PFSK-1 (cell line): ENCODE data around the gene MLPH.

Source experiments
- FOXP2 ChIP-seq: optimal IDR thresholded peaks from 2 replicates; pipeline ENCODE3; 2011; ENCODE audit warnings: borderline replicate concordance, control low read depth, inconsistent platforms; ENCODE audit not compliant: insufficient read depth; ENCODE audit errors: extremely low read length, extremely low read depth
- POLR2AphosphoS5 ChIP-seq: IDR thresholded peaks from 2 replicates; pipeline ENCODE4 v1.6.1; 2012; ENCODE audit warnings: low read depth, mild to moderate bottlenecking, control low read depth, low read length, moderate library complexity
- REST ChIP-seq, 2 experiments: IDR thresholded peaks; 2 replicates each; pipeline versions ENCODE4 v1.6.1 to v1.8.0; 2011 to 2012; ENCODE audit warnings: low read depth in 2 of 2, low read length in 2 of 2, control low read depth in 1 of 2, inconsistent platforms in 1 of 2, mild to moderate bottlenecking in 1 of 2, moderate library complexity in 1 of 2; ENCODE audit not compliant: insufficient read depth in 1 of 2
- SIN3A ChIP-seq: IDR thresholded peaks from 2 replicates; pipeline ENCODE4 v1.6.1; 2012; ENCODE audit warnings: mild to moderate bottlenecking, low read length, moderate library complexity, borderline replicate concordance; ENCODE audit not compliant: insufficient read depth
- TAF1 ChIP-seq: IDR thresholded peaks from 2 replicates; pipeline ENCODE4 v1.6.1; 2012; ENCODE audit warnings: low read length, control low read depth, borderline replicate concordance; ENCODE audit not compliant: insufficient read depth

MLPH gene

DNA sequence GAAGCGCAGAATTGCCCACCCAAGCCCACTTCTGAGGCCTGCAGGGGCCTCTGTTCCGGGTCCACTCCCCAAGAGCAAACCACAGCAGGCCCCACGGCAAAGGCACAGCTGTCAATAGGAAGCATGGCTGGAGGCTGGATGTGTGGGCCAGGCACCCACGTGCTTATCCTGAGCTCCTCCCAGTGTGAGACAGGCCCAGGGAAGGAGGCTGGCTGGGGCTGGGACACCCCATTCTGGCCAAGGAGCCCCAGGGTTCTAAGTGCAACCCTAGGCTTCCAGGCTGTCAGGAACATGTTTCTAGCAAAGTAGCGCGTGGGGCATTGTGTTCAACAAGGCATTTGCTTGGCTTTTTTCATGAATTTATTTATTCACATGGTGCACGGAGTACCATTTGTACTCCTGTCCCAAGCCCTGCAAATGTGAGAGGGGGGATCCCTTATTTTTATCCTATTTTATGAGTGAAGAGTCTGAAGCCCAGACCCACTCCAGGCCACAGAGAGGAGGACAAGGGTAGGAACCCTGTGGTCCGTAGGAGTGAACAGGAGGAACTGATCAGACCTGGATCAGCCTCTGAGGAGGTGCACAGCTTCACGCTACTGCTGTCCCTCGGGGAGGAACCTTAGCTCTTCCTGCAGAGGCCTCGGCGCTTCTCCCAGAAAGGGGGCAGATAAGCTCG is 109.6 kb downstream of the MLPH start:
- TF ChIP-seq POLR2AphosphoS5: no peak
- TF ChIP-seq REST (IDR thresholded peaks at IDR 0.05; ENCODE audit: insufficient read depth in 1 of 2, low read depth in 2 of 2, low read length in 2 of 2): no peak
- no peak for TF ChIP-seq SIN3A
- no peak for TF ChIP-seq TAF1
- no peak for TF ChIP-seq FOXP2

- TF ChIP-seq POLR2AphosphoS5 (no peak), TAF1 (no peak), FOXP2 (no peak), REST (IDR thresholded peaks at IDR 0.05; ENCODE audit: insufficient read depth in 1 of 2, low read depth in 2 of 2, low read length in 2 of 2) (no peak), SIN3A (no peak)
These were observed 110.4 kb downstream of the MLPH start for GRCh38 chr2:237597196-237598145.

DNA sequence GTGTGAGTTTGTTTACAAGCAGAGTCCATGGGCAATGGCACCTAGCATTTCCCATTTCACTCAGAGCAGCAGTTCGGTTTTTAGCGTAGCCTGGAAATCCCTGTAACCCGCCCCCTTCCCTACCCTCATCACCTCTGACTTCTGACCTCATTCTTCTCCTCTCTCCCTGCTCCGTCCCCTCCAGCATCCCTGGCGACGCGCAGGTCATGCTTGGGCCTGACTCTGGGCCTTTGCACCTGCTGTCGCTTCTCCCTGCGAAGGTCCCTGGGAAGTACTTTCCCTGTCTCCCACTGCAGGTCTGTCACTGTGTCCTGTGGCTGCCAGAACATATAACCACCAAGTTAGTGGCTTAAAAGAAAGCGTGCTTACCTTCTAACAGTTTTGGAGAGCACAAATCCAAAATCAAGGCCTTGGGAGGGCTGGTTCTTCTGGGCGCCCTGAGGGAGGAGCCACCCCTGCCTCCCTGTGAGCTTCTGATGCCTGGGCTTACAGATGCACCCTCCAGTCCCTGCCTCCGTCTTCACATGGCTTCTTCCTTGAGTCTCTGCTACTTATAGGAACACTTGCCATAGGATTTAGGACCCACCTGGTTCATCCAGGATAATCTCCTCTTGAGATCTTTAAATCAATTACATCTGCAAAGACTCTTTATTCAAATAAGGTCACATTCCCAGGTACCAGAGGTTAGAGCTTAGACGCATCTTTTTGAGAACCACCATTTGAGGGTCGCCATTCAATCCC is 111.6 kb downstream of the MLPH start:
- TF ChIP-seq SIN3A (no peak), TAF1 (no peak), REST (IDR thresholded peaks at IDR 0.05; ENCODE audit: insufficient read depth in 1 of 2, low read depth in 2 of 2, low read length in 2 of 2) (no peak), POLR2AphosphoS5 (no peak), FOXP2 (no peak)

DNA sequence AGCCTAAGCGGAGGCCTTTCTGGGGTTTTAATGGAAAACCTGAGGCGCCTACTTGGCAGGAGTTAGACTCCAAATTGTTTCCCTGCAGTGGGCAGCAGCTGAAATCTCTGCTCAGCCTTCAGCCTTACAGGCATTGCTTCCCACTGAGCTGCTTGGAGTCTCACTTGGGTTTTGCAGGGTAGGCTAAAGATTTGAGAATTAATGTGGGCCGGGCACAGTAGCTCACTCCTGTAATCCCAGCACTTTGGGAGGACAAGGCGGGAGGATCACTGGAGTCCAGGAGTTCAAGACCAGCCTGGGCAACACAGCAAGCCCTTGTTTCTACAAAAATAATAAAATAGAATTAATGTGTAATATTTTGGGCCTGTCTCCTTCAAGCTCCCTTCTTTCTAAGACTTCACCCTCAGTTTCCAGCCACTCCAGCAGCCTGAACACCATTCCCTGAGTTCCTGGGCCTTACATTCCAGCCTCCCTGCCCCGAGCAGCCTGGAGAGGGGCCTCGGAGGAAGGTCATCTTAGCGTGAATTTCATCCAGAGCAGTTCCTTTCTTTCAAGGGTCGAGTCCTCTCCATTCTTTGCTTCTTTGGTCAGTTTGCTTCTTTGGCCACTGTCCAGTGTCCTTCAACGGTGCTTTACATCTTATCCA is 112.5 kb downstream of the MLPH start:
- no peak for TF ChIP-seq SIN3A
- TF ChIP-seq TAF1: no peak
- TF ChIP-seq FOXP2: no peak
- TF ChIP-seq POLR2AphosphoS5: no peak
- TF ChIP-seq REST (IDR thresholded peaks at IDR 0.05; ENCODE audit: insufficient read depth in 1 of 2, low read depth in 2 of 2, low read length in 2 of 2): no peak
